ENCODE measurements around the gene ABHD12B.
"Not testable (repeated sequence)": the region's sequence is repeated elsewhere in the genome, so short reads cannot be mapped to it uniquely, and the experiment has no call there.

The ABHD12B gene

GRCh38 chr14:50937325-50937724 is 65.5 kb downstream of the ABHD12B start:
- DNase-seq: no peak

DNA sequence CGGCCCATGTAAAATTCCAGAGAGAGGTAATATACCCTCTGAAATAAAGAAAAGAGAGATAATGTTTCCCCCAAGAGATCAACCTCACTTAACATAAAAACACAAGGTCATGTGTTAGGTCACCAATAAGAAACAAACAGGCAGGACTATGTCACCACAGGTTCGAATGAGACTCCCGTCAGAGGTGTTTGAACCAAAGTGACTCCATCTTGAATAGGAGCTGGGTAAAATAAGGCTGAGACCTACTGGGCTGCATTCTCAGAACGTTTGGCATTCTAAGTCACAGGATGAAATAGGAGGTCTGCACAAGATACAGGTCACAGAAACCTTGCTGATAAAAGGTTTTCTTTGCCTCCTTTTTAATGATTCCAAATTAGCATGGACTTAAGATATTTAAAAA is 65.9 kb downstream of the ABHD12B start:
- DNase-seq: no peak

- no peak for DNase-seq
Observed at GRCh38 chr14:50941151-50941550, 69.3 kb downstream of the ABHD12B start.

DNA sequence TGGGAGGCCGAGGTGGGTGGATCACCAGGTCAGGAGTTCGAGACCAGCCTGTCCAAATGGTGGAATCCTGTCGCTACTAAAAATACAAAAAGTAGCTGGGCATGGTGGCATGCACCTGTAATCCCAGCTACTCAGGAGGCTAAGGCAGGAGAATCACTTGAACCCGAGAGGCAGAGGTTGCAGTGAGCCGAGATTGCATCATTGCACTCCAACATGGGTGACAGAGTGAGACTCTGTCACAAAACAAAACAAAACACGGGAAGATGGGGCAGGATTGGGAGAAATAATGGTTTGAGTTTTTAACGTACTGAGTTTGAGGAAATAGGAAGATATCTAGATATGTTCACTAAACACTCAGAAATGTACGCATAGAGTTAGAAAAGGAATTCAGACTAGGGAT is 69.8 kb downstream of the ABHD12B start:
- not testable (repeated sequence) for DNase-seq

GRCh38 chr14:50943261-50943942 is 71.5 kb downstream of the ABHD12B start:
- no peak for DNase-seq

- peak; percentile 67 for DNase-seq
Observed at GRCh38 chr14:50943943-50944646, 72.2 kb downstream of the ABHD12B start, which contains the start of gene PYGL. TSS of gene PYGL (minus strand) at chr14:50944483. CDS start at chr14:50944403, 80 bp downstream.

GRCh38 chr14:50944647-50945413 is 73.0 kb downstream of the ABHD12B start:
- DNase-seq: no peak

GRCh38 chr14:50946234-50946935 is 74.5 kb downstream of the ABHD12B start:
- no peak for DNase-seq

GRCh38 chr14:50947446-50947845 is 75.6 kb downstream of the ABHD12B start:
- DNase-seq: no peak

DNA sequence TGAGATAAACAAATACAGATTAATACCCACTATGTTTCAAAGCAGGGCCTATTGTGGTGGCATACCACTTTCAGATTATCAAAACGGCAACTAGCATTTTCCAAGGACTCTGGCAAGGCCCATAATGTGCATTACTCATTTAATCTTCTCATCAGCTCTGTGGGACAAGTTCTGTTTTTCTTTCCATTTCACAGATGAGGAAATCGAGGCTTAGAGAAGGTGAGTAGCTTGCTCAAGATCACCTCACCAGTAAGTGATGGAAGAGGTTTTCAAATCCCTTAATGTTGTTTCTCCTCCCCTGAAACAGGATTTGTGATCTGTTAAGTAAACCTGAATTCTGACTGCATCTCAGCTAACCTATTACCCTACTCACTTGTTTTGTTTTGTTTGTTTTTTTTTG is 76.4 kb downstream of the ABHD12B start:
- DNase-seq: no peak

- no peak for DNase-seq
Observed at GRCh38 chr14:50951032-50951431, 79.2 kb downstream of the ABHD12B start.

DNA sequence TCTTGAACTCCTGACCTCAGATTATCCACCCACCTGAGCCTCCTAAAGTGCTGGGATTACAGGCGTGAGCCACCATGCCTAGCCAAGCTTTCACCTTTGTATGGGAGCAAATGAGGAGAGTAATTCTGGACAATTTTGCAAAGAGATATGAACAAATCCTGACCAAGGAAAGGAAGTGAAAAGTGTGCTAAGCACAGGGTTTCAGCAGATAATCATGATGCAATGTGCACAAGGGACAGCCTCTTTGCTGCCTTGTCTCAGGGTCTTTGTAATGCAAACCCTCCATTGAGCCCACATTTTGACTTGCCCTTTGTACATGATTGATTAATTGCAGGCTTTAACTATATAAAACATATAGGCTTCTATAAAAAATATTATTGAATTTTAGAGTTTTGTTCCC is 81.6 kb downstream of the ABHD12B start:
- DNase-seq: no peak
